K562 treated with DMSO at 1 percent for 48 hours (cell line): ENCODE measurements around the gene UFD1. TPM values are rescaled to one million over a fixed set of nuclear protein-coding genes. Genes with fewer than 3 reads are reported as not detected.

Source experiments
- total RNA-seq: library from RNA; unstranded; fragments of 300-600 nt; gene quantifications from 2 replicates; pipeline ENCODE4 v1.2.3, GENCODE V29; 2022; ENCODE audit warnings: low replicate concordance; ENCODE audit errors: extremely low read depth

Gene UFD1
- total RNA-seq: not detected in 2 replicates

GRCh38 chr22:19478901-19479354 lies at the start of gene UFD1:
Gene UFD1 (minus strand): TSS chr22:19479193. CDS start chr22:19479085, 108 bp downstream.

GRCh38 chr22:19524170-19525115 lies 45.5 kb upstream of the UFD1 start, which contains the start of gene CLDN5:
Gene CLDN5 (minus strand): TSS chr22:19524410. CDS start chr22:19524255, 155 bp downstream.

GRCh38 chr22:19479355-19480172 lies 571 bp upstream of the UFD1 start, which contains the start of gene CDC45:
Gene CDC45 (plus strand): TSS chr22:19479920. CDS start chr22:19479969, 49 bp downstream.

GRCh38 chr22:19447330-19448075 lies 31.5 kb downstream of the UFD1 start, which contains the start of gene C22orf39:
Gene C22orf39 (minus strand): TSS chr22:19447711. CDS start chr22:19447688, 23 bp downstream.

GRCh38 chr22:19432133-19432851 lies 46.7 kb downstream of the UFD1 start, which contains the start of gene MRPL40:
Gene MRPL40 (plus strand): TSS chr22:19432545. CDS start chr22:19432555, 10 bp downstream.

GRCh38 chr22:19431649-19432132 lies 47.3 kb downstream of the UFD1 start, which contains the start of gene HIRA:
Gene HIRA (minus strand): TSS chr22:19431733. CDS start chr22:19431476, 257 bp downstream.

Other genes starting within 250 kb of the UFD1 start
- gene CLTCL1, start 187.5 kb downstream of the UFD1 start, total RNA-seq: not detected in 2 replicates
- not detected in 2 replicates for gene HIRA, start 47.5 kb downstream of the UFD1 start, total RNA-seq
- not detected in 2 replicates for gene MRPL40, start 46.6 kb downstream of the UFD1 start, total RNA-seq
- gene C22orf39, start 31.5 kb downstream of the UFD1 start, total RNA-seq: not detected in 2 replicates
- gene CDC45, start 727 bp upstream of the UFD1 start, total RNA-seq: not detected in 2 replicates
- gene CLDN5, start 45.2 kb upstream of the UFD1 start, total RNA-seq: not detected in 2 replicates
- gene SEPTIN5, start 235.3 kb upstream of the UFD1 start, total RNA-seq: 177 TPM in 1 of 2 replicates, not detected in the other
- not detected in 2 replicates for gene GP1BB, start 244.3 kb upstream of the UFD1 start, total RNA-seq